CD4-positive, alpha-beta T cell treated with Interleukin-17A for 4 hours (primary cell): ENCODE results near the gene ARL13A.
"Not testable (repeated sequence)": the region's sequence is repeated elsewhere in the genome, so short reads cannot be mapped to it uniquely, and the experiment has no call there.

Experiments used
- DNase-seq: peaks from one replicate; pipeline ENCODE4 v3.0.0-alpha.2; 2020; ENCODE audit warnings: mixed read lengths

ARL13A gene

DNA sequence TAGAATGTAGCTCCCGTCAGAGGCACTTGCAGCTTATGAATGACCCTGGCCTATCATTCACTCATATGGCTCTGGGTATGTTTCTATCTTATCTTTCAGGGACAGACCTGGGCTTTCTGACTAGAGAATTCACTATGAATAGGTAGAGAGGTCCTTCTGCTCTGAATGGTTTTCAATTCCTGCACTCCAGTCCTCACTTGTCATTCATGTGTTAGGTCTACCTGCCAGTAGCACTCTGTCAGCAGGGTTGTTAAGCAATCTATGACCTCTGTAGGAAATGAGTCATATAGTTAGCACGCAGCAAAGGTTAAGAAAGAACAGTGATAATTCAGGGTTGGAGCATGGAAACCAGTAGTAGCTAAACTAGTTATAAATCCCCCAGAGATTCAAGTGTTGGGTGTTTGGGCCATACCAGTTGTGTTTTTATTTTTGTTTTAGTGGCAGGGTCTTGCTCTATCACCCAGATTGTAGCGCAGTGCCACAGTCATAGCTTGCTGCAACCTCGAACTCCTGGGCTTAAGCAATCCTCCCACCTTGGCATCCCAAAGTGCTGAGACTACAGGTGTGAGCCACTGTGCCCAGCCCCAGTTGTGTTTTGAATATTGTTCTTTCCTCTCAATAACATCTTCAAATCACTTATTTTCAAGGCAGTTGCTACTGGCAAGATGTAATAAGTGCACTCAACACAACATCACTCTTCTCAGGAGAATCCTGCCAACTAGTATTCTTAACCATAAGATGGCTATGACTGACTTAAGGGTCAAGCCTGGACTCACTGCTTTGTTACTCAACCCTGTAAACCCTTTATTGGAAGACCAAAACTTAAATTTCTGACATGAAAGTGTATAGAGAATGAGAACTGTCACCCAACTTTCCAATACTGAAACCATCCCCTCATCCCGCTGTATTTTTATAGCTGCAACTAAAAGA, 25.1 kb downstream of the ARL13A start:
- DNase-seq, result no peak

DNA sequence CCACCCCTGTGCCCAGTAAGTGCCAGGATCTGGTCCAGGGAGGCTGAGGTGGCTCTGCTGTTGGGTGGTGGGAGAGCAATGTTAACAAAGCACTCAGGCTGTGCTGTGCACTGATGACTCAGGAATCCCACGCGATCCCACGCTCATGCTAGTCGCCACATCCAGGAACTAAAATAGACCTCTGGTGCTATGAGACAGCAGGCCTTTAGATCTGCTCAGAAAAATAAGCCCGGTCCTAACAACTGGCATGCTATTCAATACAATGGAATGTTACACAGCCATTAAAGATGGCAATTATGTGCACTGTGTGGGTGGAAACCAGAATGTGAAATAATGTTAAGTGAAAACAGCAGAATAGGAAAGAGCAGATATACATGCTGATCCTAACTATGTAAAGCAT, 26.0 kb downstream of the ARL13A start:
- DNase-seq, result no peak

DNA sequence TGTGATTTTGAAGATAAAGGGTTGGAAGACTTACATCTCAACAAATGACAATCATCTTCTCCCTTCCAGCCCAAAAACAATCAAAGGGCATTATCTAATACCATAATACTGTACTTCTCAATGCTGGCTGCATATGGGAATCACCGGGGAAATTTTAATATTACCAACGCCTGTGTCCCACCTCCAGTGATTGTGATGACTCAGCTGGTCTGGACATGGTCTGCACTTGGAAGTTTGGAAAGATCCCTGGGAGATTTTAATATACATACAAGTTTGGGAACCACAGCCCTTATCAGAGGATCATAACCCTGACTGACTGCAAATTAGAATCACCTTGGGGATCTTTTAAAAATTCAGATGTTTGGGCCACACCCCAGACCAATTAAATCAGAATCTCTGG, 29.9 kb downstream of the ARL13A start:
- DNase-seq, result no peak

DNA sequence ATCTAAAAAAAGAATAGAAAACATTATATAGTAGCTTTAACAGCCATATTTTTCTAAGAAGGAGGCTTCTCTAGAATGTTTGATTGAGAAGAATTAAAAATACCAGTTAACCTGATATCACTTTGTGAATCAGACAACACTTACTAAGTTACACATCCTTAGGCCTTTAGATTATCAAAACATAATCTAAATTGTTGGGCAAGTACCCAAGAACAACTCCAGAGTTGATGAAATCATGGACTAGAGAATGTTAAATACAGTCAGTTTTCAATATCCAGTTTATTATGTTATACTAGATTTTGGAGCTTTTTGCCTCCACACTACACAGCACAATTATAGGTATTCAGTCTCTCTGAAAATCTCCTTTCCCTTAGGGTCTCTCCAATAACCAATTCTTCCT, 39.6 kb downstream of the ARL13A start:
- DNase-seq, result no peak

DNA sequence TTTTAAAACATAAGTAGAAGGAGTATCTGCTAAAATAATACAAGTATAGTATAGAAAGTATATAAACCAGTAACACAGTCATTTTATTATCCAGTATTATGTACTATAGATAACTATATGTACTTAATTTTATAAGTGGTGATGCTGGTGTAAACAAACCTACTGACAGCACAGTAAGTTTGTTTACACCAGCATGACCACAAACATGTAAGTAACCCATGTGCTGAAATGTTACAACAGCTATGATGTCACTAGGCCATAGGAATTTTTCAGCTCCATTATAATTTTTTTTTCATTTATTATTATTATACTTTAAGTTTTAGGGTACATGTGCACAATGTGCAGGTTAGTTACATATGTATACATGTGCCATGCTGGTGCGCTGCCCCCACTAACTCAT, 42.5 kb downstream of the ARL13A start:
- DNase-seq, result not testable (repeated sequence)

DNA sequence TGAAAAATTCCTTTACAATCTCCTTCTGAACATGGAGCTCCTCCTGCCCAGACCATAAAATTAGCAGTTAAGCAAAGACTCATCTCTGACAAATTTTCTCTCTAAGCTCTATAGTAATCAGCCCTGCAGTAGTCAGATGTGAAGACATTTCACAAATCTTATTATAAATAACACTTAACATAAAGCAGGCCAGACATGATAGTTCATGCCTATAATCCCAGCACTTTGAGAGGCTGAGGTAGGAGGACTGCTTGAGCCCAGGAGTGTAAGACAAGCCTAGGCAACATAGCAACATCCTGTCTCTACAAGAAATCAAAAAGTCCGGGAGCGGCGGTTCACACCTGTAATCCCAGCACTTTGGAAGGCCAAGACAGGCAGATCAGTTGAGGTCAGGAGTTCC, 52.5 kb downstream of the ARL13A start:
- no peak for DNase-seq

DNA sequence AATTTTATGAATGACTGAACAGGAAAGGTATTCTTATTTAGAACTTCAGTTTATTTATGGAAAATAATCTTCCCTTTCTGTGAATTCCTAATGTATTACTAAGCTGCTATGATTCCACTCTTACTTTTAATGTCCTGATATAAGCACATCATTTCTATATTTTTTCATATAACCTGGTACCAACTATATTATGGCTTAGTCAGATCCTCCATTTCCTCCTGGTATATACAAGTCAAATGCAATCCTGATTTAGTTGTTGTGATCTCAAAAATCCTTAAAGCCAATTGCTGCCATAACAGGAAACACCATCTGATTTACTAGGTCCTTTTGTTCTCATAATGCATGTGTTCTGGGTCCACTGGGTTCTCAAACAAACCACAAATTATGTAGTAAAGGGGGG, 55.6 kb downstream of the ARL13A start:
- no peak for DNase-seq

DNA sequence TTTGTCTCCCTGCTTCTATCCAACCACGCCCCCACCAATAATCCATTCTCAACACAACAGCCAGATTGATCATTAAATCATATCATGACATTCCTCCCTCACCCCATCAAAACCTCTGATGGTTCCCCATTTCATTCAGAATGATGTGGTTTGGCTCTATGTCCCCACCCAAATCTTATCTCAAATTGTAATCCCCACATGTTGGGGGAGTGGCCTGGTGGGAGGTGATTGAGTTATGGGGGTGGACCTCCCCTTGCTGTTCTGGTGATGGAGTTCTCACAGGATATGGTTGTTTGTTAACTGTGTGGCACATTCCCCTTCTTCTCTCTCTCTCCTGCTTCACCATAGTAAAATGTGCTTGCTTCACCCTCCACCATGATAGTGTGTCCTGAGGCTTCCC, 59.1 kb downstream of the ARL13A start:
- DNase-seq, result no peak

DNA sequence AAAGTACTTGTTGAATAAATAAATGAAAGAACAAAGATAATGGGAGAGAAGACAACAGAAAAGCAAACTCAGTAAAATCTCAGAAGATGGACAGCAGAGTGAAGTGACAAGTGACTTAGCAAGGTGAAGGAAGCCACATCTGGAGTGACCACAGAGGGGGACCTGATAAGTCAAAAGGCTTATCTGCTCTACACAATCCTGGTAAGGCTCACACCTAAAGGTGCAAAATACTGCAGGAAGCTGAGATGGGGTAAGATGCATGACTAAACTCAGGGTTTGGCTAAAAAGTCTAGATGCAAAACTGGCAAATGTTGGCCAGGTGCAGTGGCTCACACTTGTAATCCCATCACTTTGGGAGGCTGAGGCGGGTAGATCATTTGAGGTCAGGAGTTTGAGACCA, 60.2 kb downstream of the ARL13A start:
- DNase-seq, result no peak

DNA sequence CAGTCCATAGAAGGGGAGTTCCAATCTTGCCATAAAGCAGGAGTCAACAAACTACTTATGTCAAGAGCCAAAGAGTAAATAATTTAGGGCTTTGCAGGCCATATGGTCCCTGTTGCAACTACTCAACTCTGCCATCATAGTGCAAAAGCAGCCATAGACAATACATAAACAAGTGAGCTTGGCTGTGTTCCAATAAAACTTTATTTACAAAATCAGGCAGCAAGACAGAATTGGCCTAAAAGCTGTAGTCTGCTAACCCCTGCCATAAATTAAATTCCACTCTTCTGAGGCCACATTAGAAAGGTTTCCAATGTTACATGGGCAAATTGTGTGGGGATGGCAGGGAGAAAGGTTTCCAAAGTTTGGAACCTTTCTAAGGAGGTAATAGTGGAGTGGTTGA, 67.7 kb downstream of the ARL13A start:
- no peak for DNase-seq

DNA sequence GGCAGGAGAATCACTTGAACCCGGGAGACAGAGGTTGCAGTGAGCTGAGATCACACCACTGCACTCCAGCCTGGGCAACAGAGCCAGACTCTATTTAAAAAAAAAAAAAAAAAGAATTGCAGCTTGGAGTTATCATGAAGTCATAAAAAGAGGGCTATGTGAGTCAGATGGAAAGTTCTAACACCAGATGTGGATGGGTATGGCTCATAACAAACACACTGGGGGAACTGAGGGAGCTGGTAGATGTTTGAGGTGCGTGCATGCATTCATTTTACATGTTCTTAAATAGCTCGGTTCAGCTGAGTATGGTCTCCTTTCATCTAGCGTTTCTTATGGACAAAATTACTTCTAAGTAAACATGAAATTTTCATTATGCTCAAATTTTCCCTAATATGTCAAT, 70.7 kb downstream of the ARL13A start:
- DNase-seq, result no peak
